OCI-LY1 (cell line): ENCODE results near the gene WNT16.

Experiments used
- H2AFZ ChIP-seq: fragments of 200-600 bp; sonication (generic), shearing (Covaris generic); 2 replicates; pipeline ENCODE4 v1.6.0; 2014; ENCODE audit warnings: antibody characterized with exemption, mild to moderate bottlenecking, low read length
- H3F3A ChIP-seq: fragments of 200-600 bp; sonication (generic), shearing (Covaris generic); 2 replicates; pipeline ENCODE4 v1.6.0; 2014; ENCODE audit warnings: mild to moderate bottlenecking, antibody characterized with exemption, low read length, moderate library complexity; ENCODE audit not compliant: insufficient read depth
- H3K27ac ChIP-seq: fragments of 200-600 bp; sonication (generic); 2 replicates; pipeline ENCODE4 v1.5.1; 2014; ENCODE audit warnings: low read length, mixed run types, mild to moderate bottlenecking, low read depth; ENCODE audit not compliant: poor library complexity, severe bottlenecking
- H3K27me3 ChIP-seq: fragments of 200-600 bp; sonication (generic); 2 replicates; pipeline ENCODE4 v1.6.0; 2014; ENCODE audit warnings: antibody characterized with exemption, mild to moderate bottlenecking, low read length, moderate library complexity; ENCODE audit not compliant: insufficient read depth
- H3K36me3 ChIP-seq: fragments of 200-600 bp; sonication (generic); 2 replicates; pipeline ENCODE4 v1.6.1; 2014; ENCODE audit warnings: mild to moderate bottlenecking, antibody characterized with exemption, low read length, moderate library complexity, mixed read lengths; ENCODE audit not compliant: insufficient read depth
- H3K4me1 ChIP-seq: fragments of 200-600 bp; sonication (generic); 2 replicates; pipeline ENCODE4 v1.5.1; 2014; ENCODE audit warnings: mild to moderate bottlenecking, low read length, moderate library complexity; ENCODE audit not compliant: insufficient read depth, severe bottlenecking
- H3K4me2 ChIP-seq: fragments of 200-600 bp; sonication (generic), shearing (Covaris generic); 2 replicates; pipeline ENCODE4 v1.6.1; 2014; ENCODE audit warnings: low read length
- H3K4me3 ChIP-seq: fragments of 200-600 bp; sonication (generic); 2 replicates; pipeline ENCODE4 v1.5.1; 2014; ENCODE audit warnings: low read length, low read depth, mild to moderate bottlenecking, mixed read lengths; ENCODE audit not compliant: poor library complexity, severe bottlenecking
- H3K79me2 ChIP-seq: fragments of 200-600 bp; shearing (Covaris generic); 2 replicates; pipeline ENCODE4 v1.6.1; 2016; ENCODE audit warnings: mixed run types, low read length, mixed read lengths; ENCODE audit not compliant: insufficient read depth
- H3K9ac ChIP-seq: fragments of 200-600 bp; sonication (generic), shearing (Covaris generic); 2 replicates; pipeline ENCODE4 v1.6.1; 2014; ENCODE audit warnings: mild to moderate bottlenecking, low read length, mixed read lengths
- H3K9me2 ChIP-seq: fragments of 200-600 bp; sonication (generic), shearing (Covaris generic); 2 replicates; pipeline ENCODE4 v1.6.1; 2014; ENCODE audit warnings: low read depth, mild to moderate bottlenecking, low read length, mixed read lengths
- H3K9me3 ChIP-seq: fragments of 200-600 bp; shearing (Covaris generic); 2 replicates; pipeline ENCODE4 v1.6.1; 2014; ENCODE audit warnings: low read length, mixed read lengths
- H4K20me1 ChIP-seq: fragments of 200-600 bp; sonication (generic), shearing (Covaris generic); 2 replicates; pipeline ENCODE4 v1.6.0; 2016; ENCODE audit warnings: mild to moderate bottlenecking, low read length; ENCODE audit not compliant: insufficient read depth
- CTCF ChIP-seq: fragments of 200-600 bp; sonication (generic), shearing (Covaris generic); IDR thresholded peaks from 2 replicates; pipeline ENCODE4 v1.5.1; 2017; ENCODE audit warnings: mild to moderate bottlenecking, antibody characterized with exemption, low read length, moderate library complexity, mixed read lengths
- EZH2 ChIP-seq: fragments of 200-600 bp; sonication (generic), shearing (Covaris generic); IDR thresholded peaks from 2 replicates; pipeline ENCODE4 v1.8.0; 2017; ENCODE audit warnings: borderline replicate concordance, mixed run types, mild to moderate bottlenecking, antibody characterized with exemption, low read length, moderate library complexity, mixed read lengths

WNT16 gene

GRCh38 chr7:121337398-121337797 lies 8.6 kb downstream of the WNT16 start:
- H3K4me2 ChIP-seq = peak overlapping the region; percentile 17; the same call in 1 of the 2 replicates
- peak overlapping the region; percentile 41 for H3K27ac ChIP-seq
- no peaks in the 10 kb centered on the region for H3K27me3 ChIP-seq
- H3K9me3 ChIP-seq = no peaks in the 10 kb centered on the region
- no peaks in the 10 kb centered on the region for H3K79me2 ChIP-seq
- H3K9ac ChIP-seq = peak overlapping the region; percentile 5; the same call in 1 of the 2 replicates
- H3K36me3 ChIP-seq = no peaks in the 10 kb centered on the region
- H3K9me2 ChIP-seq = no peaks in the 10 kb centered on the region
- peak overlapping the region; percentile 11; the same call in 1 of the 2 replicates for H2AFZ ChIP-seq
- peak; percentile 98 for TF ChIP-seq CTCF
- TF ChIP-seq EZH2 = no peak
- H3K4me3 ChIP-seq = no peak overlapping the region
- H3F3A ChIP-seq = no peaks in the 10 kb centered on the region
- H3K4me1 ChIP-seq = peaks cover 25% of the 10 kb centered on the region
- no peaks in the 10 kb centered on the region for H4K20me1 ChIP-seq

- Histone ChIP-seq H3K36me3 (no peaks in the 10 kb centered on the region), H3K9me2 (no peaks in the 10 kb centered on the region), H3K9me3 (no peaks in the 10 kb centered on the region), H4K20me1 (no peaks in the 10 kb centered on the region), H3K79me2 (no peaks in the 10 kb centered on the region), H3K4me3 (no peak overlapping the region), H3F3A (no peaks in the 10 kb centered on the region), H3K4me2 (no peak overlapping the region), H3K27me3 (no peaks in the 10 kb centered on the region), H3K9ac (no peak overlapping the region), H3K4me1 (peaks cover 25% of the 10 kb centered on the region), H2AFZ (no peak overlapping the region), H3K27ac (no peak overlapping the region)
- no peak for TF ChIP-seq EZH2
- no peak for TF ChIP-seq CTCF
These were observed 10.3 kb downstream of the WNT16 start for GRCh38 chr7:121339082-121339481.

GRCh38 chr7:121341933-121342332 lies 13.1 kb downstream of the WNT16 start:
- Histone ChIP-seq H3K9me3 (no peaks in the 10 kb centered on the region), H3K4me1 (peaks cover 8% of the 10 kb centered on the region), H3K27me3 (no peaks in the 10 kb centered on the region), H4K20me1 (no peaks in the 10 kb centered on the region), H3K9me2 (no peaks in the 10 kb centered on the region), H3K4me2 (no peak overlapping the region), H3K27ac (no peak overlapping the region), H2AFZ (no peak overlapping the region), H3K4me3 (no peak overlapping the region), H3F3A (no peaks in the 10 kb centered on the region), H3K79me2 (no peaks in the 10 kb centered on the region), H3K9ac (no peak overlapping the region), H3K36me3 (no peaks in the 10 kb centered on the region; the same call in 1 of the 2 replicates)
- TF ChIP-seq EZH2 = no peak
- no peak for TF ChIP-seq CTCF
